MCF 10A (cell line): ENCODE measurements around the gene KRTAP10-11. TPM values are rescaled to one million over a fixed set of nuclear protein-coding genes. Genes with fewer than 3 reads are reported as not detected.

Source experiments
- BruUV-seq: library from RNA; stranded (reverse); fragments of 400-500 nt; replicated peaks from 2 replicates; lab custom pipeline; 2021; lab: Mats Ljungman, UMichigan
- CTCF ChIA-PET: fragments of 300-600 bp; sonication (Branson Sonifier 250); formaldehyde crosslinking; extraction: SDS; loops from one replicate; lab custom pipeline; 2021; ENCODE audit warnings: antibody characterized with exemption, inconsistent platforms; lab: Yijun Ruan, JAX
- POLR2A ChIA-PET: fragments of 300-600, 350-650 bp; sonication (Branson Sonifier 250); formaldehyde crosslinking; extraction: SDS; loops from one replicate; lab custom pipeline; 2020; ENCODE audit warnings: antibody characterized with exemption, inconsistent platforms; lab: Yijun Ruan, JAX
- DNase-seq: peaks from one replicate; pipeline ENCODE4 v3.0.0-alpha.2; 2018; ENCODE audit not compliant: unreplicated experiment
- H3K27ac Mint-ChIP-seq: one replicate; pipeline ENCODE4 v1.8.0; 2022; ENCODE audit warnings: mild to moderate bottlenecking, low read depth, mixed read lengths; ENCODE audit not compliant: unreplicated experiment
- H3K27me3 Mint-ChIP-seq: one replicate; pipeline ENCODE4 v1.8.0; 2022; ENCODE audit warnings: mixed read lengths; ENCODE audit not compliant: insufficient read depth, unreplicated experiment
- H3K36me3 Mint-ChIP-seq: one replicate; pipeline ENCODE4 v1.8.0; 2022; ENCODE audit warnings: mild to moderate bottlenecking, moderate library complexity, mixed read lengths; ENCODE audit not compliant: insufficient read depth, unreplicated experiment
- H3K4me1 Mint-ChIP-seq: one replicate; pipeline ENCODE4 v1.8.0; 2022; ENCODE audit warnings: mixed read lengths; ENCODE audit not compliant: insufficient read depth, unreplicated experiment
- H3K4me3 Mint-ChIP-seq: one replicate; pipeline ENCODE4 v1.8.0; 2022; ENCODE audit warnings: mild to moderate bottlenecking, moderate library complexity, mixed read lengths; ENCODE audit not compliant: unreplicated experiment
- H3K9me3 Mint-ChIP-seq: one replicate; pipeline ENCODE4 v1.8.0; 2022; ENCODE audit warnings: mixed read lengths; ENCODE audit not compliant: unreplicated experiment
- intact Hi-C: fragments of 100-400 bp; cut with micrococcal nuclease; formaldehyde crosslinking; loops from 2 replicates; pipeline ENCODE4 v1.14.1; 2022
- total RNA-seq: library from RNA; stranded (reverse); gene quantifications from 2 replicates; pipeline ENCODE4 v1.2.3, GENCODE V29; 2022
- TF ChIP-seq, protein P1 (sequence below): fragments of 200-600 bp; IDR thresholded peaks from one replicate; pipeline ENCODE4 v1.8.0; 2022; ENCODE audit warnings: antibody characterized with exemption, mild to moderate bottlenecking; ENCODE audit not compliant: unreplicated experiment

The KRTAP10-11 gene
- total RNA-seq, 1 experiment from 2014 or later: not detected

DNA sequence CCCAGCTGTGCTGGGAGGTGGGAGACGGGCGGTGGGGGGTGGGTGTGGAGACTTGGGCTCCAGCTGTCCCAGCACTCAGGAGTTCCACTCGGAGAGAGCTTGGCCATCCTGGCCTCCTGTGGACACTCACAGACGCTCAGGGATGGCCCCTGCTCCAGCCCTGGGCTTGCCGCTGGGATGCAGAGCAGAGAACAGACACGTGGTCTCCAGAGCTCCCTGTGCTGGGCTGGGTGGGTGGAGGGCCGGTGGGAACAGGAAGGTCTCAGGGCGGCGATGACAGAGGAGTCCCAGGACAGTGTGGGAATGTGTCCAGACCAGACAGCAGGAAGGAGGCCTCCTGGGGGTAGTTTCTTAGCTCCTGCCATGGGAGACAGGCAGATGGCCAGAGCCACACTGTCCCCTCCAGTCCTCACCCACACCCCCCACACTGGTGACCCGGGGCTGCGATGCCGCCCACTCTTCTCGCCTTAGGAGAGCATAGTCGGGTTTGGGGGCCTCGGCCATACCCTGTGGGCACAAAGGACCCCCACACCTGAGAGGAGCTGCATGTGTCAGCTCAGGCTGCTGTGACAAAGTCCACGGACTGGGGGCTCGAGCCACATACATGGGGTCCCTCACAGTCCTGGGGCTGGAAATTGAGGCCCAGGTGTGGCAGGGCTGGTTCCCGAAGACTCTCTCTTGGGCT lies 17.4 kb upstream of the KRTAP10-11 start:
- no peak overlapping the region for H3K4me3 Mint-ChIP-seq
- POLR2A ChIA-PET: no interaction called here
- TF ChIP-seq, protein P1, sequence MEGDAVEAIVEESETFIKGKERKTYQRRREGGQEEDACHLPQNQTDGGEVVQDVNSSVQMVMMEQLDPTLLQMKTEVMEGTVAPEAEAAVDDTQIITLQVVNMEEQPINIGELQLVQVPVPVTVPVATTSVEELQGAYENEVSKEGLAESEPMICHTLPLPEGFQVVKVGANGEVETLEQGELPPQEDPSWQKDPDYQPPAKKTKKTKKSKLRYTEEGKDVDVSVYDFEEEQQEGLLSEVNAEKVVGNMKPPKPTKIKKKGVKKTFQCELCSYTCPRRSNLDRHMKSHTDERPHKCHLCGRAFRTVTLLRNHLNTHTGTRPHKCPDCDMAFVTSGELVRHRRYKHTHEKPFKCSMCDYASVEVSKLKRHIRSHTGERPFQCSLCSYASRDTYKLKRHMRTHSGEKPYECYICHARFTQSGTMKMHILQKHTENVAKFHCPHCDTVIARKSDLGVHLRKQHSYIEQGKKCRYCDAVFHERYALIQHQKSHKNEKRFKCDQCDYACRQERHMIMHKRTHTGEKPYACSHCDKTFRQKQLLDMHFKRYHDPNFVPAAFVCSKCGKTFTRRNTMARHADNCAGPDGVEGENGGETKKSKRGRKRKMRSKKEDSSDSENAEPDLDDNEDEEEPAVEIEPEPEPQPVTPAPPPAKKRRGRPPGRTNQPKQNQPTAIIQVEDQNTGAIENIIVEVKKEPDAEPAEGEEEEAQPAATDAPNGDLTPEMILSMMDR: no peak
- intact Hi-C loops: no loop called here
- no TSS peak for BruUV-seq
- H3K4me1 Mint-ChIP-seq: no peaks in the 10 kb centered on the region
- DNase-seq: no peak
- H3K9me3 Mint-ChIP-seq: peaks cover 49% of the 10 kb centered on the region
- CTCF ChIA-PET: no interaction called here
- no peak overlapping the region for H3K27ac Mint-ChIP-seq
- H3K36me3 Mint-ChIP-seq: no peaks in the 10 kb centered on the region
- H3K27me3 Mint-ChIP-seq: peaks cover 8% of the 10 kb centered on the region

DNA sequence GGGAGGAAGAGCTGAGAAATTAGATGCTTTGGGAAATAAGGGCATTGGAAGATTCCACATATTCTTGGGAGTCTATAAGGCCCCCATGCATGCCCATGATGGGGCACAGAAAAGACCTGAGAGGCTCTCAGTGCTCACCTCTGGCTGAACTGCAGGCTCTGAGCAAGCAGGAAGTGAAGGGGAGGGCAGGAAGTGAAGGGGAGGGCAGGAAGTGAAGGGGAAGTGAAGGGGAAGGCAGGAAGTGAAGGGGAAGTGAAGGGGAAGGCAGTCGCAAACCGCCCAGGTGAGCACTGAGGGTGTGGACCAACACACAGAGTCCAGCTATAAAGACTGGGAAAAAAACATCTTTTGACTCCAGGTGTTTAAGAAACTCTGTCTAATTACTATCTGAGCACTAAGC lies 15.8 kb upstream of the KRTAP10-11 start:
- intact Hi-C loops: no loop called here
- ChIA-PET POLR2A (no interaction called here), CTCF (no interaction called here)
- BruUV-seq: no TSS peak
- Mint-ChIP-seq H3K27me3 (peaks cover 21% of the 10 kb centered on the region), H3K36me3 (no peaks in the 10 kb centered on the region), H3K4me1 (no peaks in the 10 kb centered on the region), H3K27ac (no peak overlapping the region), H3K4me3 (no peak overlapping the region), H3K9me3 (peaks cover 37% of the 10 kb centered on the region)
- no peak for DNase-seq
- TF ChIP-seq, protein P1: no peak

DNA sequence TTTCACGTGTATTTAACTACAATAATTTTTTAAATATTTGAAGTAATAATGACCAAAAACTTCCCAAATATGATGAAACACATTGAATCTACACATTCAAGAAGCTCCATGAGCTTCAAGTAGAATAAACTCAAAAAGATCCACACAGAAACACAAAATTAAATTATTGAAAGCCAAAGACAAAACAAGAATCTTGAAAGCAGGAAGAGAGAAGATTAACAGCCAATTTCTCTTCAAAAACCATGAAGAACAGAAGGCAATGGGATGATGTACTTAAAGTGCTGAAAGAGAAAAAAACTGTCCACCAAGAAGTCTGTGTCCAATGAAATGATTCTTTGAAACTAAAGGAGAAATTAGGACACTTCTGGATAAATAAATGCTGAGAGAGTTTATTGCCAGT lies 14.1 kb upstream of the KRTAP10-11 start:
- Mint-ChIP-seq H3K9me3 (peaks cover 37% of the 10 kb centered on the region), H3K27ac (no peak overlapping the region), H3K4me3 (no peak overlapping the region), H3K36me3 (no peaks in the 10 kb centered on the region), H3K4me1 (no peaks in the 10 kb centered on the region), H3K27me3 (peaks cover 36% of the 10 kb centered on the region)
- no TSS peak for BruUV-seq
- no peak for DNase-seq
- ChIA-PET CTCF (no interaction called here), POLR2A (no interaction called here)
- TF ChIP-seq, protein P1: no peak
- intact Hi-C loops: no loop called here

DNA sequence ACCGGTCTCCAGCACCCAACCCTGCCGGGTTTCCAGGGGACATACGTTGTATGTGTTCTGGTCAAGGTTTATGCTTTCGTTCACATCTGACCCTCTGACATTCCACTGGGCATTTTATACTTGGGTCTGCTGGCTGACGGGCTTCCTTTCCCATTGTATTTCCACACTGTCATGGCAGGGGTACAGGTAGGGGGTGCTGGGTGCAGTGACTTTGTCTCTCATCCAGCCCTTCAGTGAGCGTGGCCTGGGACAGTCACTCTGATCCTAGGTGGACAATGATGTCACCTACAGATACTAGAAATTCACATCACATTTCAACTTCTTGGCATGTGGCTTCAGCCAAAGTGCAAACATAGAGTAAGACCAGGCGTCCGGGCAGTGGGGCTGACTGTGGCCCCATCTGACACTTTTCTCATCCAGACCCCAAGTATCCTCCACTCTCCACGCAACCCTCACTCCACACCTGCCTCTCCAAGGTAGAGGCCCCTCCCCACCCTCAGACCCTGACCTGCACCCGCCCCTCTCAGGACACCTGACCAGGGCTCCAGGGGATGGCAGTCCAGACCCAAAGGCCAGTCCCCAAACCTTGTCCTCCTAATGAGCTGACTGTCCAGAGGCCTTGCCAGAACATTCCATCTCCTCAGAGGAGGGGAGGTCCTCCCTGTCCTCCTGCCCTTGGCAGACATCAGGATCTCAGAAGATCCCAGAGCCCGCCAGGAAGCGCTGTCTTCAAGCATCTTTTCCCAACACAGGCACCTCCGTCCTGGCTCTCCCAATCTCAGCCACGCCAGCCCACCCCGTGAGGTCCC lies 9.8 kb upstream of the KRTAP10-11 start:
- H3K9me3 Mint-ChIP-seq: peaks cover 33% of the 10 kb centered on the region
- CTCF ChIA-PET: no interaction called here
- no peak overlapping the region for H3K4me3 Mint-ChIP-seq
- TF ChIP-seq, protein P1: no peak
- intact Hi-C loops: no loop called here
- H3K27me3 Mint-ChIP-seq: peaks cover 63% of the 10 kb centered on the region
- no peak for DNase-seq
- H3K27ac Mint-ChIP-seq: no peak overlapping the region
- BruUV-seq: no TSS peak
- H3K4me1 Mint-ChIP-seq: no peaks in the 10 kb centered on the region
- H3K36me3 Mint-ChIP-seq: no peaks in the 10 kb centered on the region
- POLR2A ChIA-PET: no interaction called here
